ENCODE results near the gene NCOA7. TPM values are rescaled to one million over a fixed set of nuclear protein-coding genes. Genes with fewer than 3 reads are reported as not detected.

Gene NCOA7
- total RNA-seq, 1 experiment from 2014 or later: 9.4 TPM

DNA sequence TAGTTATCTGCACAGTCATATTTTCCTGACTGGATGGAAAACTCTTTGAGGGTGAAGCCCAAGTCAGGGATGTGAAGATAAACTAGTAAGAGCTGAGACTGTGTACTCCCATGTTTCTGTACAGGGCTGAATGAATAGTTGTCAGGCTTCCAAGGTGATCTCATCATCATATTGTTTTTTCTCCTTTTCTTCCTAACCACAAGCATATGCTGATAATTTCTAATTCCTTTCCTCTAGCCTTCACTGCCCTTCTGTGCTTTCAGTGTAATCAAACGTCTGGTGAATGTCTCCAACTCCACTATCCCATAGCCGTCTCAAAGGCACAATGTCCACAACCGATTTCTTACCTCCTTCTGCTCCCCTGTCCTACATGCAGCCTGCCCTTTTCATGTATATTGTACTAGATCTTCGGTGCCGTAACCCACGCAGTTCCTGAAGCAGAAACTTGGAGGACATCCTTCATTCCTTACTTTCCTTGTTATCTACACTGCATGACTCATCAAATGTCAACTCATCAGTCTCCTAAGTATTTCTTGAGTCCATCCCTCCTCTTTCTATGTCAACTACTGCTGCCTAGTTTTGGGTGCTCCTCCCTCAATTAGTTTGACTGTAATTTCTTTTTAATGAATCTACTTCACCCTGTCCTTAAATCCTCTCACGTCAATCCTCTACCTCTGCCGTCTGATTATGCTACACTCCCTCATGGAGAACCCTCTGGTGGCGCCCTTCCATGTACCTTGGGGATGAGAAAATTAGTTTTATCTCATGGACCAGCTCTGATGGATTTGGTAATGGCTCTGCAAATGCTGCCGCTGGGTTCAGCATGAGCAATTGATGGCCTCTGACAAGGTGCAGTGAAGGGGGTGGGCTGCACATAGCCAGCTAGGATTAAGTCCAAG lies 21.9 kb downstream of the NCOA7 start:
- no peaks in the 10 kb centered on the region for H3K4me1 ChIP-seq (ENCODE audit: insufficient read depth, low read length)
- H3K27me3 ChIP-seq (ENCODE audit: insufficient read depth, low read length): no peaks in the 10 kb centered on the region
- no peak overlapping the region for H3K27ac ChIP-seq (ENCODE audit: insufficient read length, low read depth, low read length)
- no peaks in the 10 kb centered on the region for H3K79me1 ChIP-seq (ENCODE audit: insufficient read depth, low read depth, low read length, poor library complexity, severe bottlenecking)
- Mint-ChIP-seq H3K27me3 (ENCODE audit: low read depth) (no peaks in the 10 kb centered on the region), H3K9me3 (no peaks in the 10 kb centered on the region), H3K27ac (peak overlapping the region in 1 of 3 experiments; percentile 4; a peak in 1 of 7 replicates), H3K36me3 (ENCODE audit: insufficient read depth in 1 of 3, low read depth in 3 of 3) (no peaks in the 10 kb centered on the region), H3K4me1 (0 out of 4 replicates have a peak, but pooled peaks cover 0 to 3% of the 10 kb centered on the region in 2 experiments), H3K4me3 (no peak overlapping the region)
- H4K91ac ChIP-seq (ENCODE audit: insufficient read length, low read depth, low read length): no peak overlapping the region
- H3K9ac ChIP-seq (ENCODE audit: extremely low read depth, insufficient read length, low read length): no peak overlapping the region
- no peaks in the 10 kb centered on the region for H3K9me3 ChIP-seq (ENCODE audit: control insufficient read depth, low read depth, low read length)
- no peaks in the 10 kb centered on the region for H4K20me1 ChIP-seq (ENCODE audit: control insufficient read depth, insufficient read depth, insufficient read length)
- no peak overlapping the region for H3T11ph ChIP-seq (ENCODE audit: low read length)
- DNase-seq: no peak
- H2AFZ ChIP-seq (ENCODE audit: low read length): no peak overlapping the region
- no CpG with 5 or more reads among the region's 10 CpGs for WGBS (ENCODE audit: extremely low coverage, insufficient read length, low lambda C conversion rate)
- no peak overlapping the region for H3K4ac ChIP-seq (ENCODE audit: low read depth, low read length)
- no peak overlapping the region for H4K5ac ChIP-seq (ENCODE audit: insufficient read length, low read depth, low read length)
- no peak overlapping the region for H3K18ac ChIP-seq (ENCODE audit: insufficient read length, low read depth, low read length)
- H3K23ac ChIP-seq (ENCODE audit: insufficient read length, low read depth, low read length): no peak overlapping the region
- H3K4me2 ChIP-seq (ENCODE audit: insufficient read depth, insufficient read length, low read length): no peak overlapping the region
- no peak overlapping the region for H2BK20ac ChIP-seq (ENCODE audit: low read depth, low read length, poor library complexity, severe bottlenecking)
- H2AK5ac ChIP-seq (ENCODE audit: insufficient read length, low read length): no peak overlapping the region
- H2BK15ac ChIP-seq (ENCODE audit: low read depth, low read length): no peak overlapping the region
- no peak for TF ChIP-seq CTCF (conservative IDR thresholded peaks at IDR 0.05)
- no peak overlapping the region for H2BK12ac ChIP-seq (ENCODE audit: insufficient read length, low read depth, low read length)
- H3K23me2 ChIP-seq (ENCODE audit: insufficient read length, low read depth, low read length, poor library complexity, severe bottlenecking): no peaks in the 10 kb centered on the region
- H3K79me2 ChIP-seq (ENCODE audit: insufficient read depth, low read length): no peaks in the 10 kb centered on the region
- no peak overlapping the region for H3K14ac ChIP-seq (ENCODE audit: insufficient read depth, low read length)
- no peak overlapping the region for H2BK120ac ChIP-seq (ENCODE audit: low read depth, low read length, poor library complexity, severe bottlenecking)
- H2BK5ac ChIP-seq (ENCODE audit: insufficient read length, low read length): no peak overlapping the region
- no peak overlapping the region for H3K56ac ChIP-seq (ENCODE audit: insufficient read length, low read depth, low read length)
- H4K8ac ChIP-seq (replicated peaks; ENCODE audit: insufficient read length, low read depth, low read length): no peak overlapping the region
